HG03095 (cell line): Measurements from ENCODE around the gene METTL17.
"Not testable (repeated sequence)": the region's sequence is repeated elsewhere in the genome, so short reads cannot be mapped to it uniquely, and the experiment has no call there.

Experiments
- ATAC-seq: cut with Tn5 transposase; IDR thresholded peaks from one replicate; pipeline ENCODE4 v1.9.1; 2021; ENCODE audit warnings: moderate library complexity; ENCODE audit not compliant: unreplicated experiment

The METTL17 gene

DNA sequence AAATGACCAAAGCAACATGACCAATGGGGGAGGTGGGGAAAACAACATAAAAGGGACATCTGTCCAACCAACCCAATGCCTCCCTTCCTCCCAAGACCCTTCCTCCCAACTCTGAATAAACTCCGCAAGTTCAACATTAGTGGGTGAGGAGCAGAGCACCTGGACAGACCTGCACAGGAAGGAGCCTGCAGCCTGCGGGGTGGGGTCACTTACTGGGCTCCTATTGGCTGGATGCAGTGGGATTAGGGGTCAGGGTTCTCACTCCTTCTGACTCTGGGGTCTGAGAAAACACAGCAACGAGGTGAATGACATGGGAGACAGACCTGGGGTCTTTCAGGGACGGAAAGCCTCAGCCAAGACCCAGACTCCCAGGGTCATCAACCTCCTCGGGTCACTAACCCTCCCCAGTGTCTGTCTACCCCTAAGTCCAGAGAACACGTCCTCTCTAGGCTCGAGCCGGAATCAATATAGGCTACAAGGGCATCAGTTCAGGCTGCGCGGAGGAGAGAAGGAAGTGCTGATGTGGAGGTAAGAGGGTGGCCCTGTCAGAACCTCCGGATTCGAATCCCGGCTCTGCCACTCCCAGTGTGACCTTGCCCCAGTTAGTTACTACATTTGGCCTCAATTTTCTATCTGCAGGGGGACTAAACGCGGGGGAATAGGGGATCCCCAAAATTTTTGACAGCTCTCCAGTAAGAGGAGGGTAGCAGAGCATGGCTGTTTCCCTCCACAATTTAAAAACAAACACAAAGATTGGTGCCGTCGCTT lies 34.2 kb downstream of the METTL17 start:
- ATAC-seq, result no peak

DNA sequence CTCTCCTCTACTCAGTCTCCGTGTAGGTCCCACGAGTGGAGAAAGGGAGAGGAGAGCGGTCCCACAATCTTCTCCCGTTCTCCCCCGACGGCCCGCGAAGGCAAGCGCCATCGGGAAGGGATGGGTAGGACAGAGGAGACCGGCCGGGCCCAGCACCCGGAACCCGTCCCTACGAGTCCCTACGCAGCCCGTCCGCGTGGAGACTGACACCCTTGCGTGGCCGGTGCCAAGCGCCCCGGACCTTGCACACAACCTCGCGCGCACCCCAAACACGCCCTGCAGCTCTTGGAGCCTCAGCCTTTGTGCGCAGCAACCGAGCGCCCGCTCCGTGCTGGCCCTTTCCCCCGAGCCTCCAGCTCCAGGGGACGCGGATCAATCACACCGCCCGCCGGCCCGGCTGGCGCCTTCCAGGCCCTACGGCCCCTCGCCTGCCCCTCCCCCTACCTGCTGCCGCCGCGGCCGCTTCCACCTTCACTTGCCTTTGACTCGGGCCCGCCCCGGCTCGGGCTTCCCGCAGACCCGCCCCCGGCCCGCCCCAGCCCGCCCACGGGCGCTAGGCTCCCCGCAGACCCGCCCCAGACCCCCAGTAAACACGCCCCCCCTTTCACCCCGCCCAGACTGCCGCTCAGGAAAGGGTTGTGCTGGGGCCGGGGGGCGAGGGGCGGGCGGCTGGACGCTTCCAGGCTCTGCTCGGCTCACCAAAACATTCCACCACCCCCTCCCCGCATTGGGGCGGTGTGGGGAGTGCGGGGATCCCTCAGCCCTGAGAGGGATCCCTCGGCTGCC lies 35.0 kb downstream of the METTL17 start, which contains the start of gene NDRG2:
Gene NDRG2 (minus strand): TSS at position 477 of the 786 bp plus-strand sequence. CDS start 1,746 bp downstream, outside the sequence.
- no peak for ATAC-seq

DNA sequence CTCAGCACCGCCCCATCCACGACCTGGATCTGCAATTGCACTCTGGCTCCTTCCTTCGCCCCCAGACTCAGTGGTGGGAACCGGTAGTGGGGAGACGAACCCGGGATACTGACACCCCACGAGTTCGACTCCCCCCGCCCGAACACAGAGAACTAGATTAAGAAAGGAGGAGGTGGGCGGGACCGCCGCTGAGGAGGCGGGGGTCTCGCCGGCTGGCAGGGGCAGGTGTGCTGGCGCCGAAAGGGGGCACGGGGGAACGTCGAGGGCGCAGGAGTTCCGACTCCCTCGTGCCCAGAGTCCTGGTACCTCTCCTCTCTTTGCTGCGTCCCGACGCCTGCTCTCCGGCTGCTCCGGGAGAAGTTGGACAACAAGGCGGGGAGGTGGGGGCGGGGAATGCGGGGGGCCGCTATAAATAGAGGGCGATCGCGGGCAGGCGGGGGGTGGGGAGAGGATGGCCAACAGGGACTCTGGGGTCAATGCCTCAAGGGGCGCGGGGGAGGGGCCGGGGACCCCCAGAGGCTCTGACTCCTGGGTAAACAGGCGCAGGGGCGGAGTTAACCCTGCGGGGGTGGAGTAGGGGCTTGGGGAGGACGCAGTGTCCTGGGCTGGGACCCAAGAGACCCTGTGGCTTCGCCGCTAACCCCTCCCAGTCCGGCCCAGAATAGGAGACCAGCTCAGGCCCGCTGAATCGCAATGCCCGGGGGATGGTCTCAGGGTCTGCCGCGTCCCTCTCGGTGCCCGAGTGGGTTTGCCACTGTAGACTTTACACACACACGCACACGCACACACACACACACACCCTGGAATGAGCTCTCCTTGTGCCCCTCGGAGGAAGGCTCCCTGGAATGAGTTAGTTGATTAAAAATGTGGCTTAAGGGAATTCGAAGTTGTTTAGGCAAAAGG lies 35.8 kb downstream of the METTL17 start:
- no peak for ATAC-seq

DNA sequence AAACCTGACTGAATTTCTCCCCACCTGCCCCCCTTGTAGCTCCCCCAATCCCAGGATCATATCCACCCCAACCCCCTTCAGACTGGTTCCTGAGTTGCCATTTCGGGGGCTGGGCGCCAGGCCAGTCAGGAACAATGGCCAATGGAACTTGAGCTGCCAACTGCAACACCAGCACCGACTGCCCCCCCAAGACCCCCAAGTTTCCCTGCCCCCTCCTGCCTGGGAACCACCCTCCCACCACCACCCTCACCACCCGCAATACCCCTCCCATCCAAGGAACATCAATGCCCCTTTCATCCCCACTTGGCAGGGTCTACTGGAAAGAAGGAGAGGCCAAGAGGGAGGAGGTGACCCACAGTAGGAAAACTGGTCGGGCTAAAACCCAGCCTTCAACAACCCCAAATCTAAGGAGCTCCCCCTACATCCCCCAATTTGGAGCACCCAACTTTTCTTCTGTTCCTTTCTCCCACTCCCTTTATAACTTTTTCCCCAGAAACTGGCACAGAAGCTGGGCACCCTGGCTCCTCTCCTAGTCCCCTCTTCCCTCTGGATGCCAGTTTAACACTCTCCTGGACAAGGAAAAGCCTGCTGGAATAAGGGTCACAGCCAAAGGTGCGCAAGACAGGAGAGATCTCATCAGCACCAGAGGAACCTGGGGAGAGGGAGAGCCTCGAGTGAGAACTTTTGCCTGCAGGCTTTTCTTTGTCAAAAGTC lies 36.7 kb downstream of the METTL17 start:
- ATAC-seq, result no peak

DNA sequence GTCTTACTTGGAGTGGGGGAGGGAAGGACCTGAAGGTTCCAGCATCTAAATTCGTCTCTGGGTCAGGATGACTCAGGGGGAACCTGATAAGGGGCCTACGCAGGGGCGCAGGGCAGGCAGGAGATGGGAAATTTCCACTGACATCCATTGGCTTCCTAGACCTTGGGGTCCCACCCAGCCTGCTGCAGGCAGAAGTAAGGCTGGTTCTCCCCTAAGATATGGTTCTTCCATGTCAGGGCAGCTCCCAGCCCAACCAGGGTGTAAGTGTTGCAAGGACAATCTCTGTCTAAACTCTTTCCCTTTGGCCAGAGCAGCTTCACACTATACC lies 37.2 kb downstream of the METTL17 start:
- ATAC-seq, result no peak

DNA sequence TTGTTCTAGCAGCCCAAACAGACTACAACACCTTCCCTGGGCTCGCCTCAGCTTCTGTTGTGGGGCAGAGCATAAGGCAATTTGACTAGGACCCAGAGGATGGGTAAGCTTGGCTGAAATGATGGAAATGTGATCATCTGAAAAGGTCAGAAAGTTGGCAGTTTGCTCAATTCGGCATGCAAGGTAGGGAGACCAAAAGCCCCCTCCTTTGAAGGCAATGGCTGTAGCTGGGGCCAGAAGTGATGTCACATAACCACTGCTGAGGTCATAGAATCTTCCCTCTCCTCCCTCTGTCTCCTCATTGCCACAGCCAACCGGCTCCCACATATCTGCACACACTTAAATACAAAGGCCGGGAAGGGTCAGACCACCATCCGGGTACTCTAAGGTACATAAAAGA lies 40.1 kb downstream of the METTL17 start, which contains the start of gene TPPP2:
Gene TPPP2 (plus strand): TSS at position 301 of the 400 bp plus-strand sequence. CDS start 365 bp downstream, outside the sequence.
- ATAC-seq, result no peak

DNA sequence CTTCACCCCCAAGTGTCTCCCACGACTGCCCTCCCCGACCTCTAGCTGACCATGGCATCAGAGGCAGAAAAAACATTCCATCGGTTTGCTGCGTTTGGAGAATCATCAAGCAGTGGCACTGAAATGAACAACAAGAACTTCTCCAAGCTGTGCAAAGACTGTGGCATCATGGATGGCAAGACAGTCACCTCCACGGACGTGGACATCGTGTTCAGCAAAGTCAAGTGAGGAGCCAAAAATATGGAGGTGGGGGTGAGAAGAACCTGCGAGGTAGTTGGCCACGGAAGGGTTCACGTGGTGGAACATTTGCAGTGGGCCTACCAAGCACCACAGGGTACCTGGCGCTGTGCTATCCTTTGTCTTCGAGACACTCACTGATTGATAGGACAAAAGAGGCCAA lies 40.8 kb downstream of the METTL17 start:
- no peak for ATAC-seq

DNA sequence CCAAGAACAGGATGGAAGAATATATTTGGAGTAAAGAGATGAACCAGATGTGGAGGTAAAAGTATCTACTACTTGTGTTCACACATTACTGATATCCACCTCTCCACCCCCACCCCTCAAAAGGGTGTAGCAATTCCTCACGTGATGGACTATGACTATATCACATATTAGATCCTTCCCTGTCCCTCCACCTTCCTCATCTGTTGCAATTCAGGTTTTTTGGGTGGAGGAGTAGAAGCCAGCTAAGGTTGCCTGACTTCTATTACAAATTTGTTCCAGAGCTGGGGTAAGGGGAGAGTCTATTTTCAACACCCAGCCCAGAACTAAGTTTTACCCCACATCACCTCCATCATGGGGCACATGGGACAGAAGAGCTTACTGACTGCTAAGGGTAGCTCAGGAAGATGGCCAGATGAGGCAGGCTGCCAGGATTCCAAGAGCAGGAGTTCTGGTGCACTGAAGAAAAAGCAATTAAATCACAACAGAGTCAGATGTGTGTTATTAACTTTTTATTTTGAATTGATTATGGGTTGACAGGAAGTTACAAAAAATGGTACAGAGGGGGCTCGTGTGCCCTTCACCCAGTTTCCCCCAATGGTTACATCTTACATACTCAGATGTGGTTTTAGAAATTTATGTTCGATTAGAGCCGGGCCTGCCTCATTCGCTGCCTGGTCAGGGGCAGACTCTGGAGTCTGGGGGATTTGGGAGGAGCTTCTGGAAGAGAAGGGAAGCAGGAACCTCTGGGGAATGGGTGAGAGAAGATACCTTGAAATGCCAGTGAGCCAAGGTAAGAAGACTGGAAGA lies 42.7 kb downstream of the METTL17 start:
- no peak for ATAC-seq

DNA sequence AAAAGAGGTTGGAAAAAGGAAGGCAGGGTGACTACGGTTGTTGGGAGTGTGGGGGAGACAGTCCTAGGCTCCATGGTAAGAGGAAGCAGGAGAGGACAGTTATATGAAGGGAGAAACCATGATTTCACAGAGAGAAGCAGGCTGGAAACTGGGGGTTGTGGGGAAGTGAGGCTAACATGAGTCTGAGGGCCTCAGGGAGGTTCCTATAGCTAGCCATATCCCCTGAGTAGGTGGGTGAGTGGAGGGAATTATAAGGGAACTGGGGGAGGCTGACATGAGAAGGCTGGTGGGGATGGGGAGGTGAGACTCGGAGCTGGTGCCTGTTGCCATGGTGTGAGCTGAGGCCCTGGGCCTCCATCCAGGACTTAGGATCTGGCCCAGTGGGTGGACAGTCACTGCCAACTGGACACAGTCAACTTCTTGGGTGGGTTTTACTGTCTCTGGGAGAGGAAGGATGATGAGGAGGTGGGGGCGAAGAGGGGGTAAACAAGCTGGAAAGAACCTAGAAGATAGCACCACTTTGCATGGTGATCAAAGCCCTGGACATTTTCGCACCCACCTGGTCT lies 43.4 kb downstream of the METTL17 start:
- no peak for ATAC-seq

DNA sequence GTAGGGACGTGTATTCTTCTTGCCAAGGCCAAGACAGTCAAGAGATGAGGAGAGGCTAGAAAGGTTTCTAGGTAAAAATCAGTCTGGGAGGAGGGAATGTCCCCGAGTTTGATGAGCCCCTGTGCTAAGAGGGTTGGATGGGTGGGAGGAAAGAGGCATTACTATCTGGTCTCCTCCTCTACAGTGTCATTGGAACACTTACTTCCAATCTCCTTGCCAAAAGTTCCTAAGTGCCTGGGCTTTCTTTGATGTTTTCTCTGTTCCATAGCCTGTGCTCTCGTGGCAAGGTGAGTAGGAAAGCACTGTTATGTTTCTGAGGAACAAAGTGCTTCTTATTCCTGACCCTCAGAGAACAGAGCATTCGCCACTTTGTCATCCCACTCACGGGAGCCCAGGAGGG lies 44.9 kb downstream of the METTL17 start, which contains the start of gene RNASE13:
Gene RNASE13 (minus strand): TSS at position 101 of the 400 bp plus-strand sequence. CDS start 519 bp downstream, outside the sequence.
- ATAC-seq, result no peak

DNA sequence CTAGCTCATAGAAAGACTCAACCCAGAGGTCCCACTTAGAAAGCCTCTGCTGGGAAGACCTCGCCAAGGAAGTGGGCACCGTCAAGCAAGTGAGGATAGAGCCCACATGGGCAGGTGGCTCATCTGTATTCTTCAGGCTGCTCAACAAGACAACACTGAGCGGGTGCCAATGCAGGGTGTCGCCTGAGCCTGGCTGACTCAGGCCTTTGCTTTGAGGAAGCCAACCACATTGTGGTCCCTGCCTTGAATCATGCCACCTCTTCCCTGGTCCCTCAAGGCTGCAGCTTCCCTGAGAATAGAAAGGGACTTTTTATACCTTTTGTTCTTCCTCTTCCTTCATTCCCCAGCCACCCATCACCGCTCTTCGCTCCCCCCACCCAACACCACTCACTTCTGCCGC lies 47.0 kb downstream of the METTL17 start:
- no peak for ATAC-seq

DNA sequence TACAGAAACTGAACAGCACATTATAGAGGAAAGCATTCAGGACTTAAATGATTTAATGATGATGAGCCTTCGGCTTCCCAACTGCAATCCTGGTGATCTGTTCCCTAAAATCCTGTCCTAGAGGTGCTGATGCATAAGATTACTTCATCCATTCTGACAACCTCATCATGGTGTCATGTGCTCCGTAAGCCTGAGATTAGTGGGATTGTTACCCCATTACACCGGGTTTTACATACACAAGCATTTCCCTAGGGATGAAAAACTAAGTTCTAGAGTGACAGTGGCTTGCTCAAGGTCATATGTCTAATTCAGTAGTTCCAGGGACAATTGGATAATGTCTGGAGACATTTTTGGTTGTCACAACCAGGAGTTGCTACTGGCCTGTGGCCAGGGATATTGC lies 47.4 kb downstream of the METTL17 start:
- ATAC-seq, result no peak

DNA sequence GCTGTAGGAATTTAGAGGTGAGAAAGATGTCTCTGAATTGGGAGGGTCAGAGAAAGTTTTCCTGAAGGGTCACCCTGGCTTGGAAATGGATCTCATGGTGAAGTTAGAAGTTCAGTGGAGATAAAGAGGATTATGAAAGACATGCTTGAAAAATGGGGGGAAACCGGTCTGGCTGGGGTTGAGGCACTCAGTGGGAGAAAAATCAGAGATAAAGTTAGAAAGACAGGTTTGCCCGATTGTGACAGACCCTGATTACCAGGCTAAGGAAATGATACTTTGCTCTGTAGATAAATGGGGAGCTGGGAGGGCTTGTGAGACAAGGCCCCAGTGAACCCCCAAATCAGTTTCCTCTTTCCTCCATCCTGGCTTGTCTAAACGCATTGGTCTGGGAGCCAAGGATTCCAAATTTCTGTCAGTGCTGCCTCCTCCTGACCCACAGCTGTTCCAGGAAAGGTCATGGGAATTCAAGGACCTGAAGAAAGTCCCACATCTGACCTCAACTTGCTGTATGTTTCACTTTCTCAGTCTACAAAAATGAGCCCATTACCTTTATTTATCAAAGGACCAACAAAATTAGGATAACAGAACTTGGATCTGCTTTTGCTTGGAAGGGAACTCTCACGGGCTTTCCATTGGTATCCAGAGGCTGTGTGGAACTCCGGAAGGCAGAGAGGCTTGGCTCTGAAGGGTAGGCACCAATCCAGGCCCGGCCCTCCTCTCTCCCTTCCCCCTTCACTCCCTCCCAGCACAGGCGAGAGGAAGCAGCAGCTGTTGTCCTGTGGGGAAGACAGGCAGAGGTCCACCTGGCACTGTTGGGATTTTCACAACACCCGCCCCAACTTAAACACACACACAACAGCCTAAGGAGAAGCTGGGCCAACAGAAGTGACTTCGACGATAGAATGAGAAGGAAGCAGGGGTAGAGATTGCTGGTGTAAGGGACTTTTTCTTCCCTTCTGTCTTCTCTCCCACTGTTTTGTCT lies 49.0 kb downstream of the METTL17 start:
- ATAC-seq, result no peak

DNA sequence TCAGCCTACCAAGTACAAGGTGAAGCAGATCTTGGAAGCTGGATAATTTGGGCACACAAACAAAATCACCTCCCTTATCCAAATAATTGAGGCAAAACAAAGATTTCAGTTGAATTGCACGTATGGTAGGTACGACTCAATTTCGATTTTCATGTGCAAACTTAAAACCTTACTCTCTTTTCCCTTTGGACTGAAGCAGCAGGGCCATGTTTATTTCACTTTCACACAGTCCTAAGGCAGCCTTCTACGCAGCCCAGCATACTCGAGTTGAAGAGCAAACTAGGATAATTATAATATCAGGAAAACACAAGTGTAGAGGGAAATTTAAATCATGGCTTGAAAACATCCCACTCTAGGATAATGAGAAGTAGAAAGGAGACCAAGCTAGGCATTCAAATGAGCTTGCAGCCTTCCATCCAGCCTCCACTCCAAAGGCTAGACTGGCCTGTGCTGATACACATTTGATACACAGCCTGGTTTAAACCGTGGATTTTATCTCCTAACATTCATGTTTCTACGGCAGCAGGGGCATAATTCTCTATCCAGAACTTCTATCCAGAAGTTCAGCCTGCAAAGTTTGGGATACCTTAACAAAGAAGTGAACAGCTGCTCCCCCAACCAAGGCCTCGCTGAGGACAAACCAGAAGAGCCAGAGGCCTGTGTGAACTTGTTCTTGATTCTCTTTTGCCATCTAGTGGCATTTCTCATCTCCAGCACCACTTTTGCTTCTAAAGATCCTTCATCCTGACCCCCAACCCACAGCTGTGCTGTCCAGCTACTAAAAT lies 50.0 kb downstream of the METTL17 start:
- no peak for ATAC-seq

DNA sequence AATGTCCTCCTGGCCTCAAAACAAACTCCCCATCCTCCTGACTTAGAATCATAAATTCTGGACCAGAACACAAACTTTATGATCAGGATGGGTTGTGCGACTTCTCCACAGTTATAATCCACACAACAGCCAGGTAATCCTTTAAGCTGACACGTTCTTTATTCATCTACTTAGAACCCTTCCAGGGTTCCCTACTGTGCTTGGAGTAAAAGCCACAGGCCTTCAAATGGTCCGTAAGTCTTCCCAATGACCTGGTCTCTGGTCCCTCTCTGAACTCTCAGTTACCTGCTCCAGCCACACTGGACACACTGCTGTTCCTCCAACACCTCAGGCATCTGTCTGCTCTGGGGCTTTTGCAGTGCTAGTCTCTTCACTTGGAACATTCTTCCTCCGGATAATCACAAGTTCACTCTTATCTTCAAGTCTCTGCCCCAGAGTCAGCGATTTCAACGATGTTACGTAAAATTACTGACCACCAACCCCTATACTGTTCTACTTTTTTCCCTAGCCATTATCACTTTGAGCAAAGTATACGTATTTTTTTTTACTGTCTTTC lies 50.7 kb downstream of the METTL17 start:
- ATAC-seq, result no peak

DNA sequence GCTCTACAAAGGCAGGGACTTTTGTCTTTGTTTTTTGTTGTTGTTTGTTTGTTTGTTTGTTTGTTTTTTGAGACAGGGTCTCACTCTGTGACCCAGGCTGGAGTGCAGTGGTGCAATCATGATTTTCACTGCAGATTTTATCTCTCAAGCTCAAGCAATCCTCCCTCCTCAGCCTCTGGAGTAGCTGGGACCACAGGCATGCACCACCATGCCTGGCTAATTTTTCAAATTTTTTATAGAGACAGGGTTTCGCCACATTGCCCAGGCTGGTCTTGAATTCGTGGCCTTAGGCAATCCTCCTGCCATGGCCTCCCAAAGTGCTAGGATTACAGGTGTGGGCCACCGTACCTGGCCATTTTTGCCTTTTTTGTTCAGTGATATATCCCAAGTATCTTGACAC lies 51.2 kb downstream of the METTL17 start:
- ATAC-seq, result not testable (repeated sequence)
